Measurements from ENCODE around the gene ATG4A.

- TF ChIP-seq CTCF (IDR thresholded peaks at IDR 0.05) (no peak), POLR2A (IDR thresholded peaks at IDR 0.05) (no peak)
These were observed 78.2 kb downstream of the ATG4A start for GRCh38 chrX:108169768-108170167.

Measured in right lobe of liver (tissue), 4 donors.